Activated naive CD4-positive, alpha-beta T cell treated with anti-CD3 and anti-CD28 coated beads, Interleukin-2, amount 50 U/mL, for 72 hours (primary cell): ENCODE measurements around the gene SNX12. TPM values are rescaled to one million over a fixed set of nuclear protein-coding genes. Genes with fewer than 3 reads are reported as not detected.
A peak's percentile ranks its signal among the peaks of the same experiment; 100 is the strongest.
"Not testable (repeated sequence)": the region's sequence is repeated elsewhere in the genome, so short reads cannot be mapped to it uniquely, and the experiment has no call there.

Source experiments
- ATAC-seq, 2 donors: fragments of 150-1000 bp; cut with Tn5 transposase; 2 replicates each; pipeline ENCODE4 v1.10.0; 2021; ENCODE audit warnings: mild to moderate bottlenecking in 2 of 2, moderate library complexity in 2 of 2
- DNase-seq, 2 donors: peaks; one replicate each; pipeline ENCODE4 v3.0.0; 2021 to 2022; ENCODE audit warnings: low spot score in 2 of 2
- H3K27ac Mint-ChIP-seq, 2 donors: one replicate each; pipeline ENCODE4 v1.8.0; 2022; ENCODE audit warnings: mild to moderate bottlenecking in 2 of 2, mixed read lengths in 2 of 2
- H3K36me3 Mint-ChIP-seq, 2 donors: one replicate each; pipeline ENCODE4 v1.8.0; 2022; ENCODE audit warnings: mixed read lengths in 2 of 2
- H3K9me3 Mint-ChIP-seq, 2 donors: one replicate each; pipeline ENCODE4 v1.8.0; 2022; ENCODE audit warnings: mixed read lengths in 2 of 2
- total RNA-seq, 2 donors: library from RNA; stranded (reverse); gene quantifications; one replicate each; pipeline ENCODE4 v1.2.3, GENCODE V29; 2022

SNX12 gene
- total RNA-seq, 2 donors from 2014 or later = 37.7 to 42.3 TPM

- no peak for DNase-seq
- Mint-ChIP-seq H3K36me3 (no peaks in the 10 kb centered on the region), H3K9me3 (no peaks in the 10 kb centered on the region), H3K27ac (no peak overlapping the region)
- no peak for ATAC-seq
Measured at GRCh38 chrX:71052721-71053120, 15.4 kb downstream of the SNX12 start.

- H3K36me3 Mint-ChIP-seq = not testable (repeated sequence)
Measured at GRCh38 chrX:71047891-71048290, 20.2 kb downstream of the SNX12 start.

GRCh38 chrX:71017396-71017939 is 50.7 kb downstream of the SNX12 start:
- peak overlapping the region in 1 of 2 donors; percentile 55 for H3K27ac Mint-ChIP-seq
- no peaks in the 10 kb centered on the region for H3K9me3 Mint-ChIP-seq
- no peaks in the 10 kb centered on the region for H3K36me3 Mint-ChIP-seq
- no peak for DNase-seq
- no peak for ATAC-seq

More at GRCh38 chrX:71047891-71048290, 20.2 kb downstream of the SNX12 start:
- H3K9me3 Mint-ChIP-seq, DNase-seq, ATAC-seq, H3K27ac Mint-ChIP-seq: not testable (repeated sequence)

Other genes starting within 250 kb of the SNX12 start
- not detected for gene TEX11, start 159.6 kb downstream of the SNX12 start, total RNA-seq
- under 1 TPM in 1 of 2 donors, not detected in 1; 0.14 TPM for gene SLC7A3, start 137.2 kb downstream of the SNX12 start, total RNA-seq
- 10 to 100 TPM in 1 of 2 donors, 1 to 10 TPM in 1; 8.2 to 22.8 TPM for gene FOXO4, start 27.5 kb upstream of the SNX12 start, total RNA-seq
- 10 to 100 TPM in 1 of 2 donors, 1 to 10 TPM in 1; 7.5 to 20.7 TPM for gene CXorf65, start 38.4 kb upstream of the SNX12 start, total RNA-seq
- gene IL2RG, start 43.2 kb upstream of the SNX12 start, total RNA-seq = 100 to 1,000 TPM; 164 to 349 TPM
- gene MED12, start 50.3 kb upstream of the SNX12 start, total RNA-seq = 10 to 100 TPM; 57.5 to 86.5 TPM
- gene NLGN3, start 76.5 kb upstream of the SNX12 start, total RNA-seq = 1 to 10 TPM; 2.1 to 3.6 TPM
- gene GJB1, start 154.9 kb upstream of the SNX12 start, total RNA-seq = under 1 TPM in 1 of 2 donors, not detected in 1; 0.16 TPM
- 10 to 100 TPM in 1 of 2 donors, 1 to 10 TPM in 1; 5.1 to 32.5 TPM for gene ZMYM3, start 185.8 kb upstream of the SNX12 start, total RNA-seq
- 100 to 1,000 TPM; 527 to 606 TPM for gene NONO, start 215.3 kb upstream of the SNX12 start, total RNA-seq
- gene ITGB1BP2, start 233.4 kb upstream of the SNX12 start, total RNA-seq = 1 to 10 TPM; 5.8 to 7.8 TPM